A549 (cell line): ENCODE measurements around the gene PERCC1.

ENCODE experiments used
- EP300 ChIP-seq, 2 experiments: fragments of >200 bp; sonication (Bioruptor Twin); formaldehyde crosslinking; IDR thresholded peaks; 2 replicates in 1 of 2; 3 replicates in 1 of 2; pipeline ENCODE4 v1.6.1; 2016 to 2017
- HDAC2 ChIP-seq: fragments of 200-600 bp; sonication (generic); IDR thresholded peaks from 2 replicates; pipeline ENCODE4 v1.6.1; 2016
- HOXB5 ChIP-seq: fragments of 250-450 bp; sonication (Bioruptor Pico); IDR thresholded peaks from 2 replicates; pipeline ENCODE4 v1.5.0; 2020; ENCODE audit warnings: mild to moderate bottlenecking, moderate library complexity
- KDM5A ChIP-seq: fragments of 200-600 bp; sonication (generic); IDR thresholded peaks from 2 replicates; pipeline ENCODE4 v1.6.1; 2016; ENCODE audit warnings: antibody characterized with exemption, mild to moderate bottlenecking
- MYC ChIP-seq: IDR thresholded peaks from 2 replicates; pipeline ENCODE4 v1.6.1; 2012; ENCODE audit warnings: mild to moderate bottlenecking, inconsistent platforms, low read length, improper control_type of control experiment, borderline replicate concordance
- PHF8 ChIP-seq: fragments of 200-600 bp; sonication (generic); IDR thresholded peaks from 2 replicates; pipeline ENCODE4 v1.6.1; 2016; ENCODE audit warnings: low read depth, mild to moderate bottlenecking, antibody characterized with exemption, moderate library complexity, borderline replicate concordance
- POLR2A ChIP-seq: IDR thresholded peaks from 2 replicates; pipeline ENCODE4 v1.6.1; 2012; ENCODE audit warnings: mild to moderate bottlenecking, low read length
- RAD21 ChIP-seq, 2 experiments: fragments of >200 bp in 1 of 2; sonication (Bioruptor Twin) in 1 of 2; formaldehyde crosslinking in 1 of 2; IDR thresholded peaks in 1 of 2; conservative IDR thresholded peaks in 1 of 2; 2 replicates in 1 of 2; 3 replicates in 1 of 2; pipeline ENCODE4 v1.6.1; 2012 to 2018; ENCODE audit warnings: inconsistent platforms in 1 of 2
- ZNF302 ChIP-seq: fragments of 250-450 bp; sonication (Bioruptor Pico); IDR thresholded peaks from 2 replicates; pipeline ENCODE4 v1.9.0; 2021; ENCODE audit warnings: inconsistent platforms, mild to moderate bottlenecking, moderate library complexity
- TF ChIP-seq, protein P1 (sequence below): IDR thresholded peaks from 2 replicates; pipeline ENCODE4 v1.6.1; 2012
- TF ChIP-seq, protein P2 (sequence below): fragments of >200 bp; sonication (Bioruptor Twin); formaldehyde crosslinking; IDR thresholded peaks from 3 replicates; pipeline ENCODE4 v1.5.1; 2016
- TF ChIP-seq, protein P3 (sequence below): fragments of 200-600 bp; sonication (generic); IDR thresholded peaks from 2 replicates; pipeline ENCODE4 v1.6.1; 2016; ENCODE audit warnings: antibody characterized with exemption, mild to moderate bottlenecking, moderate library complexity

DNA sequence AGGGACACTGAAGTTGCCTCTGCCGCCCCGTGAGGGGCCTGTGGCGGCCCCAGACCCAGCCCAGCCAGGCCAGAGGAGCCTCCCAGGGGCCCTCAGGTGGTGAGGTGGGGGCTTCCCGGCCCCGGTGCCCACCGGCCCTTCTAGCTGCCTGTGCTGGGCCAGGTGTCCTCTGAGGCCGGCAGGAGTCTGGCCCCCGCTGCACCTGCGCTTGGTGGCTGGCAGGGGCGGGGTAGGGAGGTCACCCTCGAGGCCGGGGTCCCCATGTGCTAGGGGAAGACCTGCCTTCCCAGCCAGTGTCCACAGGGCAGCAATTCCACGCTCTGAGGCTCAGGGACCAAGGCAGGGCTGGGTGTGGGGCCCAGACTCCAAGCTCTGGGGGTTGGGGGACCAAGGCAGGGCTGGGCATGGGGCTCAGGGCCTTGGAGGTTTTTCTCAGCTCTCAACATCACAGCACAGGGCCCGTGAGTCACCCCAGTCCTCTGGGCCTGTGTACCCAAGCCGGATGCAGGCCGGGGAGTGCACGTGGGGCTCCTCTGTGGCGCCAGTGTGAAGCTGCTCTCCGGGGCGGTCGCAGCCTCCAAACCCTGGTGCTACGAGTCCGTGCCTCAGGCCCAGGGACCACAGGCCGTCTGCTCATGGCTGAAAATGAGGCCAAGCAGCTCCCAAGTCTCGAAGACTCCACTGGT, 14.8 kb downstream of the PERCC1 start:
- TF ChIP-seq, protein P1, sequence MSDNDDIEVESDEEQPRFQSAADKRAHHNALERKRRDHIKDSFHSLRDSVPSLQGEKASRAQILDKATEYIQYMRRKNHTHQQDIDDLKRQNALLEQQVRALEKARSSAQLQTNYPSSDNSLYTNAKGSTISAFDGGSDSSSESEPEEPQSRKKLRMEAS, result no peak
- TF ChIP-seq, protein P2, sequence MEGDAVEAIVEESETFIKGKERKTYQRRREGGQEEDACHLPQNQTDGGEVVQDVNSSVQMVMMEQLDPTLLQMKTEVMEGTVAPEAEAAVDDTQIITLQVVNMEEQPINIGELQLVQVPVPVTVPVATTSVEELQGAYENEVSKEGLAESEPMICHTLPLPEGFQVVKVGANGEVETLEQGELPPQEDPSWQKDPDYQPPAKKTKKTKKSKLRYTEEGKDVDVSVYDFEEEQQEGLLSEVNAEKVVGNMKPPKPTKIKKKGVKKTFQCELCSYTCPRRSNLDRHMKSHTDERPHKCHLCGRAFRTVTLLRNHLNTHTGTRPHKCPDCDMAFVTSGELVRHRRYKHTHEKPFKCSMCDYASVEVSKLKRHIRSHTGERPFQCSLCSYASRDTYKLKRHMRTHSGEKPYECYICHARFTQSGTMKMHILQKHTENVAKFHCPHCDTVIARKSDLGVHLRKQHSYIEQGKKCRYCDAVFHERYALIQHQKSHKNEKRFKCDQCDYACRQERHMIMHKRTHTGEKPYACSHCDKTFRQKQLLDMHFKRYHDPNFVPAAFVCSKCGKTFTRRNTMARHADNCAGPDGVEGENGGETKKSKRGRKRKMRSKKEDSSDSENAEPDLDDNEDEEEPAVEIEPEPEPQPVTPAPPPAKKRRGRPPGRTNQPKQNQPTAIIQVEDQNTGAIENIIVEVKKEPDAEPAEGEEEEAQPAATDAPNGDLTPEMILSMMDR, result no peak
- no peak for TF ChIP-seq ZNF302
- TF ChIP-seq POLR2A, result no peak
- no peak for TF ChIP-seq HOXB5 (CRISPR knock-in tag)
- TF ChIP-seq EP300 (IDR thresholded peaks at IDR 0.05), result no peak
- TF ChIP-seq, protein P3, sequence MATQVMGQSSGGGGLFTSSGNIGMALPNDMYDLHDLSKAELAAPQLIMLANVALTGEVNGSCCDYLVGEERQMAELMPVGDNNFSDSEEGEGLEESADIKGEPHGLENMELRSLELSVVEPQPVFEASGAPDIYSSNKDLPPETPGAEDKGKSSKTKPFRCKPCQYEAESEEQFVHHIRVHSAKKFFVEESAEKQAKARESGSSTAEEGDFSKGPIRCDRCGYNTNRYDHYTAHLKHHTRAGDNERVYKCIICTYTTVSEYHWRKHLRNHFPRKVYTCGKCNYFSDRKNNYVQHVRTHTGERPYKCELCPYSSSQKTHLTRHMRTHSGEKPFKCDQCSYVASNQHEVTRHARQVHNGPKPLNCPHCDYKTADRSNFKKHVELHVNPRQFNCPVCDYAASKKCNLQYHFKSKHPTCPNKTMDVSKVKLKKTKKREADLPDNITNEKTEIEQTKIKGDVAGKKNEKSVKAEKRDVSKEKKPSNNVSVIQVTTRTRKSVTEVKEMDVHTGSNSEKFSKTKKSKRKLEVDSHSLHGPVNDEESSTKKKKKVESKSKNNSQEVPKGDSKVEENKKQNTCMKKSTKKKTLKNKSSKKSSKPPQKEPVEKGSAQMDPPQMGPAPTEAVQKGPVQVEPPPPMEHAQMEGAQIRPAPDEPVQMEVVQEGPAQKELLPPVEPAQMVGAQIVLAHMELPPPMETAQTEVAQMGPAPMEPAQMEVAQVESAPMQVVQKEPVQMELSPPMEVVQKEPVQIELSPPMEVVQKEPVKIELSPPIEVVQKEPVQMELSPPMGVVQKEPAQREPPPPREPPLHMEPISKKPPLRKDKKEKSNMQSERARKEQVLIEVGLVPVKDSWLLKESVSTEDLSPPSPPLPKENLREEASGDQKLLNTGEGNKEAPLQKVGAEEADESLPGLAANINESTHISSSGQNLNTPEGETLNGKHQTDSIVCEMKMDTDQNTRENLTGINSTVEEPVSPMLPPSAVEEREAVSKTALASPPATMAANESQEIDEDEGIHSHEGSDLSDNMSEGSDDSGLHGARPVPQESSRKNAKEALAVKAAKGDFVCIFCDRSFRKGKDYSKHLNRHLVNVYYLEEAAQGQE, result no peak
- no peak for TF ChIP-seq KDM5A
- no peak for TF ChIP-seq HDAC2
- no peak for TF ChIP-seq PHF8
- no peak for TF ChIP-seq RAD21 (conservative IDR thresholded peaks at IDR 0.05 in 1 of 2, IDR thresholded peaks at IDR 0.05 in 1 of 2)
- no peak for TF ChIP-seq MYC
